ENCODE data around the gene NDC80. TPM values are rescaled to one million over a fixed set of nuclear protein-coding genes. Genes with fewer than 3 reads are reported as not detected.
"Not testable (repeated sequence)": the region's sequence is repeated elsewhere in the genome, so short reads cannot be mapped to it uniquely, and the experiment has no call there.

The NDC80 gene
- polyA plus RNA-seq, 4 donors: 23.5 to 26.4 (median 24.7) TPM

DNA sequence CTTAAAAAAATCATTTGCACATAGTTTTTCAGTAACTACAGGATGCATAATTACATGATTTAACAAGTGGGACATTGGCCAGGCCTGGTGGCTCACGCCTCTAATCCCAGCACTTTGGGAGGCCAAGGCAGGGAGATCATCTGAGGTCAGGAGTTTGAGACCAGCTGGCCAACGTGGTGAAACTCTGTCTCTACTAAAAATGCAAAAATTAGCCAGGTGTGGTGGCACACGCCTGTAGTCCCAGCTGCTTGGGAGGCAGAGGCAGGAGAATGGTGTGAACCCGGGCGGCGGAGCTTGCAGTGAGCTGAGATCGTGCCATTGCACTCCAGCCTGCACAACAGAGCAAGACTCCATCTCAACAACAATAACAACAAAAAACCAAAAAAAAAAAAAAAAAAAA is 90.9 kb downstream of the NDC80 start:
- DNase-seq (ENCODE audit: low read depth in 4 of 4, low spot score in 3 of 4): not testable (repeated sequence)

DNA sequence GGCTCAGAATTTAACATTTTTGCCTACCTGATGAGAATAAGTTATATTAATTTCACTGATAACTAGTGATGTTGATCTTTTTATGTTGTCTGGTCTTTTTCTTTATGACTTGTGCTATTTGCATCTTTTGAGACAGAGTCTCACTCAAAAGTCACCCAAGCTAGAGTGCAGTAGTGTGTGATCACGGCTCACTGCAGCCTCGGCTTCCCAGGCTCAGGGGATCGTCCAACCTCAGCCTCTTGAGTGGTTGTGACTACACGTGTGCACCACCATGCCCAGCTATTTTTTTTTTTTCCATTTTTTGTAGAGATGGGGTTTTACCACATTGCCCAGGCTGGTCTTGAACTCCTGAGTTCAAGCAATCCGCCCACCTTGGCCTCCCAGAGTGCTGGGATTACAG is 91.6 kb downstream of the NDC80 start:
- DNase-seq (ENCODE audit: low read depth in 4 of 4, low spot score in 3 of 4): no peak

Other genes starting within 250 kb of the NDC80 start
- gene METTL4, start 52 bp upstream of the NDC80 start, polyA plus RNA-seq (ENCODE audit: insufficient read length in 4 of 4): 10 to 100 TPM; 18.3 to 23.2 (median 20.7) TPM
- gene SMCHD1, start 84.2 kb downstream of the NDC80 start, polyA plus RNA-seq (ENCODE audit: insufficient read length in 4 of 4): 10 to 100 TPM; 52.4 to 65.8 (median 62.7) TPM